NCI-H1436 treated with DMSO at 0.1 percent for 48 hours (cell line): Measurements from ENCODE around the gene MAP2K1.

Source experiments
- DNase-seq: peaks from one replicate; lab custom pipeline; 2025; lab: John Stamatoyannopoulos, UW

Gene MAP2K1

GRCh38 chr15:66394472-66394871, 7.8 kb downstream of the MAP2K1 start:
- DNase-seq, result no peak

GRCh38 chr15:66394915-66395314, 8.2 kb downstream of the MAP2K1 start:
- no peak for DNase-seq

GRCh38 chr15:66399276-66399675, 12.6 kb downstream of the MAP2K1 start:
- DNase-seq, result no peak

- no peak for DNase-seq
These were observed 13.7 kb downstream of the MAP2K1 start for GRCh38 chr15:66400351-66400774.

GRCh38 chr15:66401130-66402021, 14.7 kb downstream of the MAP2K1 start:
- no peak for DNase-seq

GRCh38 chr15:66402761-66403284, 16.1 kb downstream of the MAP2K1 start:
- DNase-seq, result no peak

GRCh38 chr15:66403323-66403722, 16.6 kb downstream of the MAP2K1 start:
- DNase-seq, result no peak

GRCh38 chr15:66404122-66404521, 17.4 kb downstream of the MAP2K1 start:
- DNase-seq, result no peak

- DNase-seq, result no peak
These were observed 17.8 kb downstream of the MAP2K1 start for GRCh38 chr15:66404532-66404931.

GRCh38 chr15:66405007-66405406, 18.3 kb downstream of the MAP2K1 start:
- no peak for DNase-seq

- DNase-seq, result no peak
These were observed 18.9 kb downstream of the MAP2K1 start for GRCh38 chr15:66405615-66406014.

GRCh38 chr15:66408254-66408653, 21.5 kb downstream of the MAP2K1 start:
- no peak for DNase-seq

GRCh38 chr15:66408675-66409282, 22.1 kb downstream of the MAP2K1 start:
- no peak for DNase-seq

GRCh38 chr15:66409565-66410108, 22.9 kb downstream of the MAP2K1 start:
- DNase-seq, result no peak

GRCh38 chr15:66411190-66411589, 24.5 kb downstream of the MAP2K1 start:
- DNase-seq, result no peak

- DNase-seq, result no peak
These were observed 25.5 kb downstream of the MAP2K1 start for GRCh38 chr15:66412220-66412619.

GRCh38 chr15:66413579-66413978, 26.9 kb downstream of the MAP2K1 start:
- DNase-seq, result no peak

- no peak for DNase-seq
These were observed 28.6 kb downstream of the MAP2K1 start for GRCh38 chr15:66415360-66415759.

GRCh38 chr15:66417736-66418135, 31.0 kb downstream of the MAP2K1 start:
- no peak for DNase-seq

GRCh38 chr15:66419471-66419870, 32.8 kb downstream of the MAP2K1 start:
- DNase-seq, result no peak

GRCh38 chr15:66422347-66422746, 35.6 kb downstream of the MAP2K1 start:
- no peak for DNase-seq

GRCh38 chr15:66423149-66423548, 36.4 kb downstream of the MAP2K1 start:
- DNase-seq, result no peak
